Measurements from ENCODE around the gene ARPC1B. TPM values are rescaled to one million over a fixed set of nuclear protein-coding genes. Genes with fewer than 3 reads are reported as not detected.

The ARPC1B gene
- total and polyA plus RNA-seq, 2 of the 4 experiments (the other 2 are of a cell fraction), result 351 to 488 TPM

DNA sequence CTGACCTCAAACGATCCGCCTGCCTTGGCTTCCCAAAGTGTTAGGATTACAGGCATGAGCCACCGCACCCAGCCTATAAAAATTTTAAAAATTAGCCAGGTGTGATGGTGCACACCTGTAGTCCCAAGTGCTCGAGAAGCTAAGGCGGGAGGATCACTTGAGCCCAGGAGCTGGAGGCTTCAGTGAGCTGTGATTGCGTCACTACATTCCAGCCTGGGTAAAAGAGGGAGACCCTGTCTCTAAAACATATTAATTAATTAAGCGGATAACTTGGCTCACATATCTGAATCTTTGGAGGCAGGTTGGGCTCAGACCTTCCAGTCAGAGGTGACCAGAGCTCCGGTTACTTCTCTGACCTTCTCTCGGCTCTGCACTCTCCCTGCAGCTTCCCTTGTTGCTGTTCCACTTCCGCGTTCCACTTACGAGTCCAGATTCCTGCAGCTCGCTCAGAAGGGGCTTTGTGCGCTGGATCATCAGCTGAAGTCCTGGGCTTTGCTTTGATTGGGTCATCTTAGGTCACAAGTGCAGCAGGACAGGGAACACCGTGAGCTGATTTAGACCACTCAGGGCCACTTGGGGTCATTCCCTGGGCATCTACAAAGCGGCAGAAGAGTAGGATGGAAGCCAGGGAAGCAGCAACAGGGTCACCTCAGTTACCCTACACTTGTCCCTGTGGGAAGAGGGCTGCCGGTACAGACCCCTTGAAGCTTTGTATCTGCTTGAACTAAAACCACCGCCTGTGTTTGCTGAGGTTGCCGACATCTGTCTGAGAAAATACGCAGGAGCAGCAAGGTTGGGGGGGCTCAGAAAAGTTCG, 2.0 kb upstream of the ARPC1B start:
- Histone ChIP-seq H4K91ac (ENCODE audit: insufficient read depth, low read depth, low read length) (peak overlapping the region; percentile 19; the same call in 1 of the 2 replicates), H2AK9ac (replicated peaks; ENCODE audit: low read depth, low read length, poor library complexity) (no peak overlapping the region), H3K4me3 (ENCODE audit: insufficient read depth, low read depth, low read length) (no peak overlapping the region), H3K4me2 (ENCODE audit: low read depth, low read length) (peak overlapping the region; percentile 40), H3K9me1 (ENCODE audit: insufficient read depth, low read length) (peaks cover 4% of the 10 kb centered on the region; the same call in 1 of the 2 replicates), H3K56ac (ENCODE audit: extremely low read depth, insufficient read depth, low read length) (no peak overlapping the region), H3K36me3 (ENCODE audit: control insufficient read depth, insufficient read depth, low read length) (no peaks in the 10 kb centered on the region; the same call in 1 of the 2 replicates), H4K20me1 (ENCODE audit: insufficient read depth, low read length) (peaks cover 8% of the 10 kb centered on the region; the same call in 1 of the 2 replicates), H3K4me1 (ENCODE audit: control insufficient read depth, insufficient read depth, low read length) (peaks cover 8% of the 10 kb centered on the region), H3K27me3 (ENCODE audit: control insufficient read depth, insufficient read depth, low read length) (no peaks in the 10 kb centered on the region), H3K27ac (ENCODE audit: insufficient read depth, low read length) (peak overlapping the region; percentile 7; the same call in 1 of the 2 replicates), H2AK5ac (ENCODE audit: low read depth, low read length) (peak overlapping the region; percentile 57; the same call in 1 of the 2 replicates), H3K23ac (ENCODE audit: low read depth, low read length) (0 out of 2 replicates have a peak overlapping the region, but pooled peaks have one; percentile 38), H4K5ac (ENCODE audit: low read depth, low read length) (peak overlapping the region; percentile 19; the same call in 1 of the 2 replicates), H4K8ac (ENCODE audit: low read depth in 2 of 2, low read length in 2 of 2) (peak overlapping the region in 1 of 2 experiments; percentile 80; a peak in 1 of 4 replicates), H3K14ac (replicated peaks; ENCODE audit: low read depth, low read length) (no peak overlapping the region), H2AFZ (replicated peaks; ENCODE audit: low read length, poor library complexity) (peak overlapping the region; percentile 82), H3K9ac (ENCODE audit: low read depth, low read length) (no peak overlapping the region), H2BK5ac (ENCODE audit: low read depth, low read length, poor library complexity, severe bottlenecking) (peak overlapping the region; percentile 4), H2BK120ac (ENCODE audit: low read depth, low read length) (peak overlapping the region; percentile 56; the same call in 1 of the 2 replicates), H3K18ac (ENCODE audit: low read depth, low read length) (no peak overlapping the region), H3K4ac (ENCODE audit: low read depth, low read length) (peak overlapping the region; percentile 12), H2BK15ac (ENCODE audit: low read depth, low read length) (no peak overlapping the region), H3K79me1 (ENCODE audit: low read depth in 1 of 2, low read length in 2 of 2) (peaks cover 4 to 36% of the 10 kb centered on the region in 2 experiments), H2BK20ac (ENCODE audit: low read depth, low read length) (no peak overlapping the region), H3K9me3 (ENCODE audit: control insufficient read depth, insufficient read depth, low read length) (no peaks in the 10 kb centered on the region)
- in situ Hi-C loops (cut with MboI; ENCODE audit: low sequenced_read_pairs) (no loop called here), dilution Hi-C loops (cut with HindIII; ENCODE audit: low sequenced_read_pairs, unreplicated experiment) (no loop called here), intact Hi-C loops (cut with micrococcal nuclease) (no loop called here)
- ChIA-PET CTCF (interaction anchor here (0.5 to 1.4 kb wide), 2 partner anchors 11 to 42 kb away, joined by 3 to 4 read pairs; no protein-coding TSS in a partner anchor), POLR2A (ENCODE audit: unreplicated experiment) (no interaction called here)
- BruUV-seq (replicated peaks), result no TSS peak
- peak; percentile 85 for TF ChIP-seq CEBPB (IDR thresholded peaks at IDR 0.05; ENCODE audit: low read depth, low read length)
- no peak for TF ChIP-seq RFX5 (IDR thresholded peaks at IDR 0.05; ENCODE audit: low read depth, low read length)
- DNase-seq (peak; percentile 47), ATAC-seq (ENCODE audit: low read depth) (no peak)
- 45% methylated on average over 6 of the region's 21 CpGs; no CpG with 5 or more reads in 1 of the 2 experiments for WGBS, 2 experiments (ENCODE audit: extremely low coverage in 2 of 2, insufficient read length in 1 of 2)
